HL-60 (cell line): ENCODE data around the gene SLC45A2.
"Not testable (repeated sequence)": the region's sequence is repeated elsewhere in the genome, so short reads cannot be mapped to it uniquely, and the experiment has no call there.

Experiments used
- DNase-seq, 2 experiments: peaks; one replicate each; pipeline ENCODE4 v3.0.0-alpha.2; 2010 to 2020; ENCODE audit warnings: low read depth in 1 of 2, low spot score in 1 of 2
- H3K27ac ChIP-seq: fragments of 250-450 bp; sonication (Bioruptor Pico); replicated peaks from 2 replicates; pipeline ENCODE4 v1.5.1; 2020; ENCODE audit warnings: mild to moderate bottlenecking, moderate library complexity
- H3K27me3 ChIP-seq: fragments of 250-450 bp; sonication (Bioruptor Pico); 2 replicates; pipeline ENCODE4 v1.5.1; 2021; ENCODE audit warnings: mild to moderate bottlenecking, moderate library complexity; ENCODE audit not compliant: insufficient read depth, poor library complexity, severe bottlenecking
- H3K4me3 ChIP-seq: replicated peaks from 2 replicates; pipeline ENCODE4 v1.5.1; 2011; ENCODE audit warnings: mild to moderate bottlenecking, control low read depth, low read length; ENCODE audit not compliant: insufficient read depth
- CTCF ChIP-seq: IDR thresholded peaks from one replicate; pipeline ENCODE4 v1.5.1; 2011; ENCODE audit warnings: low read length, control low read depth, inconsistent platforms; ENCODE audit not compliant: insufficient read depth
- GABPA ChIP-seq: IDR thresholded peaks from 2 replicates; pipeline ENCODE4 v1.6.1; 2012; ENCODE audit warnings: low read depth
- POLR2AphosphoS5 ChIP-seq: IDR thresholded peaks from 2 replicates; pipeline ENCODE4 v1.6.1; 2012; ENCODE audit warnings: low read depth
- REST ChIP-seq: IDR thresholded peaks from 2 replicates; pipeline ENCODE4 v1.6.1; 2012; ENCODE audit warnings: low read depth; ENCODE audit not compliant: insufficient replicate concordance
- SPI1 ChIP-seq: IDR thresholded peaks from 2 replicates; pipeline ENCODE4 v1.6.1; 2012; ENCODE audit warnings: low read depth, mild to moderate bottlenecking, borderline replicate concordance

Gene SLC45A2

GRCh38 chr5:34014626-34015025 lies 30.1 kb upstream of the SLC45A2 start:
- no peak overlapping the region for H3K4me3 ChIP-seq
- no peak for TF ChIP-seq POLR2AphosphoS5
- no peak for TF ChIP-seq CTCF
- no peak for TF ChIP-seq REST
- DNase-seq, result no peak
- no peaks in the 10 kb centered on the region for H3K27me3 ChIP-seq
- no peak overlapping the region for H3K27ac ChIP-seq

- DNase-seq, result no peak
- TF ChIP-seq GABPA (no peak), POLR2AphosphoS5 (no peak), REST (no peak), CTCF (no peak)
- Histone ChIP-seq H3K27ac (no peak overlapping the region), H3K27me3 (no peaks in the 10 kb centered on the region), H3K4me3 (no peak overlapping the region)
Measured at GRCh38 chr5:34013547-34013946, 29.1 kb upstream of the SLC45A2 start.

- no peak for DNase-seq
- no peak overlapping the region for H3K4me3 ChIP-seq
- no peaks in the 10 kb centered on the region for H3K27me3 ChIP-seq
- H3K27ac ChIP-seq, result no peak overlapping the region
- TF ChIP-seq CTCF (no peak), GABPA (no peak)
Measured at GRCh38 chr5:34012791-34013190, 28.3 kb upstream of the SLC45A2 start.

- TF ChIP-seq REST (no peak), GABPA (no peak), SPI1 (no peak), CTCF (no peak), POLR2AphosphoS5 (no peak)
- no peaks in the 10 kb centered on the region for H3K27me3 ChIP-seq
- no peak overlapping the region for H3K27ac ChIP-seq
- H3K4me3 ChIP-seq, result no peak overlapping the region
- DNase-seq, result no peak
Measured at GRCh38 chr5:34011536-34011935, 27.0 kb upstream of the SLC45A2 start.

- not testable (repeated sequence) for H3K27ac ChIP-seq, H3K4me3 ChIP-seq, H3K27me3 ChIP-seq, DNase-seq
Measured at GRCh38 chr5:34010146-34010545, 25.7 kb upstream of the SLC45A2 start.
